Measurements from ENCODE around the gene LRP2BP. TPM values are rescaled to one million over a fixed set of nuclear protein-coding genes. Genes with fewer than 3 reads are reported as not detected.
"Not testable (repeated sequence)": the region's sequence is repeated elsewhere in the genome, so short reads cannot be mapped to it uniquely, and the experiment has no call there.

Gene LRP2BP
- total RNA-seq, 4 donors from 2014 or later = 0.81 to 4.4 (median 1.5) TPM

DNA sequence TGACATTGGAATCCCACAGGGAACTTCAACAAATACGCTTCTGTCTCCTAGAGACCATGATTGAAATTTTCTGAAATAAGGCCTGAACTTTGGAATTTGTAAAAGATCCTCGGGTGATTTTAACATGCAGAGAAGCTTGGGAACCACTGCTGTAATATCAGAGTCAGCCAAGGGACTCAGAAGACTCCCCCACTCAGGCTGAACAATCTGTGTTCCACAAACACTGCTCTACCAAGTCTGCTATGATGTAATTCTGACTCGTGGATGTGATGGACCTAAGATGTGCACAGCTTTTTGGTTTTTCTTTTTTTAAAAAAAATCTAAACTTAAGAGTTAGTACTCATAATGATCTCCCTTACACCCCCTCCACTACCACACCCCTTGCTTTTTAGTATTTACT is 26.0 kb downstream of the LRP2BP start:
- TF ChIP-seq EP300 (IDR thresholded peaks at IDR 0.05) (no peak), POLR2AphosphoS5 (IDR thresholded peaks at IDR 0.05) (no peak), POLR2A (IDR thresholded peaks at IDR 0.05) (no peak)
- TF ChIP-seq, protein P1, sequence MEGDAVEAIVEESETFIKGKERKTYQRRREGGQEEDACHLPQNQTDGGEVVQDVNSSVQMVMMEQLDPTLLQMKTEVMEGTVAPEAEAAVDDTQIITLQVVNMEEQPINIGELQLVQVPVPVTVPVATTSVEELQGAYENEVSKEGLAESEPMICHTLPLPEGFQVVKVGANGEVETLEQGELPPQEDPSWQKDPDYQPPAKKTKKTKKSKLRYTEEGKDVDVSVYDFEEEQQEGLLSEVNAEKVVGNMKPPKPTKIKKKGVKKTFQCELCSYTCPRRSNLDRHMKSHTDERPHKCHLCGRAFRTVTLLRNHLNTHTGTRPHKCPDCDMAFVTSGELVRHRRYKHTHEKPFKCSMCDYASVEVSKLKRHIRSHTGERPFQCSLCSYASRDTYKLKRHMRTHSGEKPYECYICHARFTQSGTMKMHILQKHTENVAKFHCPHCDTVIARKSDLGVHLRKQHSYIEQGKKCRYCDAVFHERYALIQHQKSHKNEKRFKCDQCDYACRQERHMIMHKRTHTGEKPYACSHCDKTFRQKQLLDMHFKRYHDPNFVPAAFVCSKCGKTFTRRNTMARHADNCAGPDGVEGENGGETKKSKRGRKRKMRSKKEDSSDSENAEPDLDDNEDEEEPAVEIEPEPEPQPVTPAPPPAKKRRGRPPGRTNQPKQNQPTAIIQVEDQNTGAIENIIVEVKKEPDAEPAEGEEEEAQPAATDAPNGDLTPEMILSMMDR (IDR thresholded peaks at IDR 0.05) = no peak
- Histone ChIP-seq H3K27me3 (no peaks in the 10 kb centered on the region), H3K4me3 (no peak overlapping the region), H3K4me1 (no peaks in the 10 kb centered on the region), H3K9me3 (no peaks in the 10 kb centered on the region), H3K27ac (no peak overlapping the region), H3K36me3 (peaks cover 0 to 41% of the 10 kb centered on the region in 2 donors)
- 70 to 73% methylated on average over 3 of the region's 3 CpGs for WGBS, 2 donors (ENCODE audit: low coverage in 1 of 2)
- no peak for ATAC-seq

GRCh38 chr4:185364886-185365285 is 30.8 kb downstream of the LRP2BP start:
- no peak overlapping the region for H3K27ac ChIP-seq
- TF ChIP-seq EP300 (IDR thresholded peaks at IDR 0.05) (no peak), POLR2AphosphoS5 (IDR thresholded peaks at IDR 0.05) (no peak)
- WGBS, 2 donors (ENCODE audit: low coverage in 1 of 2) = 93 to 100% methylated on average over 2 to 5 of the region's 5 CpGs
- no peak overlapping the region for H3K4me3 ChIP-seq
- peaks cover 0 to 35% of the 10 kb centered on the region in 2 donors for H3K36me3 ChIP-seq
- H3K9me3 ChIP-seq = no peaks in the 10 kb centered on the region
- ATAC-seq = no peak
- H3K4me1 ChIP-seq = no peaks in the 10 kb centered on the region
- no peaks in the 10 kb centered on the region for H3K27me3 ChIP-seq

GRCh38 chr4:185363251-185363650 is 32.5 kb downstream of the LRP2BP start:
- H3K4me3 ChIP-seq = no peak overlapping the region
- 57 to 72% methylated on average over 3 of the region's 3 CpGs for WGBS, 2 donors (ENCODE audit: low coverage in 1 of 2)
- no peaks in the 10 kb centered on the region for H3K27me3 ChIP-seq
- no peaks in the 10 kb centered on the region for H3K4me1 ChIP-seq
- no peak for ATAC-seq
- H3K9me3 ChIP-seq = no peaks in the 10 kb centered on the region
- H3K36me3 ChIP-seq = peaks cover 0 to 31% of the 10 kb centered on the region in 2 donors
- no peak overlapping the region for H3K27ac ChIP-seq
- TF ChIP-seq, protein P1 (IDR thresholded peaks at IDR 0.05) = no peak
- TF ChIP-seq POLR2A (IDR thresholded peaks at IDR 0.05) (no peak), POLR2AphosphoS5 (IDR thresholded peaks at IDR 0.05) (no peak), EP300 (IDR thresholded peaks at IDR 0.05) (no peak)

- H3K36me3 ChIP-seq = peaks cover 0 to 31% of the 10 kb centered on the region in 2 donors
- WGBS, 2 donors (ENCODE audit: low coverage in 1 of 2) = 79 to 81% methylated on average over 4 to 5 of the region's 6 CpGs
- H3K27ac ChIP-seq, ATAC-seq, H3K9me3 ChIP-seq, H3K4me1 ChIP-seq, H3K4me3 ChIP-seq, H3K27me3 ChIP-seq: not testable (repeated sequence)
These were observed 33.2 kb downstream of the LRP2BP start for GRCh38 chr4:185362570-185362969.

DNA sequence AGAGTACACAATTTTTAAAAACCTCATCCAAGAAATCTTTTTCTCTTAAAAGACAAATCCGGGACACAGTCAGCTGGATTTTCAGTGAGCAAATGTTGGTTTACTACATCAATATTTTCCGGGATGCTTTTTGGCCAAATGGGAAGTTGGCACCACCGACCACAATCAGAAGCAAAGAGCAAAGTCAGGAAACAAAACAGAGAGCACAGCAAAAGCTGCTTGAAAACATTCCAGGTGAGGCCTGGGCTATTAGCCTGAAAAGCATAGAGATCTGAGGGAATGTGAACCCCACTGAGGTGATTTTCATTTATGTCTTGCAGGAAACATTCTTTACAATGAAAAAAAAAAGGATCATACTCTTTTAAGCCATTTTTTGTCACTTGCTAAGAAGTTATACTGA is 33.9 kb downstream of the LRP2BP start:
- no peak overlapping the region for H3K4me3 ChIP-seq
- no peaks in the 10 kb centered on the region for H3K9me3 ChIP-seq
- no peaks in the 10 kb centered on the region for H3K4me1 ChIP-seq
- ATAC-seq = no peak
- TF ChIP-seq EP300 (IDR thresholded peaks at IDR 0.05) (no peak), POLR2A (IDR thresholded peaks at IDR 0.05) (no peak), POLR2AphosphoS5 (IDR thresholded peaks at IDR 0.05) (no peak)
- TF ChIP-seq, protein P1 (IDR thresholded peaks at IDR 0.05) = no peak
- WGBS, 2 donors (ENCODE audit: low coverage in 1 of 2) = 81 to 90% methylated on average over 3 of the region's 3 CpGs
- H3K27ac ChIP-seq = no peak overlapping the region
- H3K27me3 ChIP-seq = no peaks in the 10 kb centered on the region
- H3K36me3 ChIP-seq = peaks cover 0 to 38% of the 10 kb centered on the region in 2 donors

DNA sequence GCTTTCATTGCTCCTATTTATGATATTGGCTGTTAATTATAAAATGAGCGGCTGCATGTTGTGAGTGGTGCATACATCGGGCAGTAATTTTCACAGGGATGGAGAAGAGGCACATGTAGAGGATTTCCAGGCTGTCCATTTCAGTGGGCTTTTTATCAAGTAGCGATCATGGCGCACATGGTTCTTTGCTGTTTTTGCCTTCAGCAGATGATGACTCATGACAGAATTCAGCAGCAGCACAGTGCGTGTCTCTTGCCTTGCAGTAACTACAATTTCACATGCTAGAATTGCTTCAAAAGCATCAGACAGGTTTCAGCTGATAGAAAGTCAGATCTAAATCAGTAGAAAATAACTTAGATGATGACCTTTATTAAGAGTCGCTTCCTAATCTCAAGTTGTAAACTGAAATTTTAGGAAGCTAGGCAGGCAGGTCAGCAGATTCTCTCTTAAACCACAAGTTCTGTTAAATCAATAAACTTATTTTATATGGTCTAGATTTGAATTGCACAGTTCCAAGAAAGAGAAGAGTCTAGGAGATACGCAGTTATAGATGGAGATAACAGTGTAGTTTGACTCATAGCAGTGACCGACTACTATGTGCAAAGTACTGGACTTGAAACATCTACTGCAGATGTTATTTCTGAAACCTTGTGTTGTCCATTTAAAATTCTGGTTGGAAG is 35.8 kb downstream of the LRP2BP start:
- Histone ChIP-seq H3K9me3 (no peaks in the 10 kb centered on the region), H3K27me3 (no peaks in the 10 kb centered on the region), H3K4me1 (no peaks in the 10 kb centered on the region), H3K36me3 (peaks cover 0 to 41% of the 10 kb centered on the region in 2 donors), H3K4me3 (no peak overlapping the region), H3K27ac (no peak overlapping the region)
- TF ChIP-seq EP300 (IDR thresholded peaks at IDR 0.05) (no peak), POLR2A (IDR thresholded peaks at IDR 0.05) (no peak), POLR2AphosphoS5 (IDR thresholded peaks at IDR 0.05) (no peak)
- TF ChIP-seq, protein P1 (IDR thresholded peaks at IDR 0.05) = no peak
- no peak for ATAC-seq
- 93 to 94% methylated on average over 8 of the region's 8 CpGs for WGBS, 2 donors (ENCODE audit: low coverage in 1 of 2)

All from gastroesophageal sphincter (tissue), 4 donors.